Right lobe of liver (tissue), 6 donors: ENCODE measurements around the gene RNASEH2A. TPM values are rescaled to one million over a fixed set of nuclear protein-coding genes. Genes with fewer than 3 reads are reported as not detected.

Source experiments
- ATAC-seq, 4 donors: fragments of 200-7000 bp; cut with Tn5 transposase; one replicate each; pipeline ENCODE4 v1.9.1; 2020; ENCODE audit warnings: mild to moderate bottlenecking in 4 of 4, moderate library complexity in 4 of 4
- DNase-seq, 3 donors: peaks; one replicate each; pipeline ENCODE4 v3.0.0-alpha.2; 2020
- H3K27ac ChIP-seq, 3 donors: fragments of 200-600 bp; one replicate each; pipeline ENCODE4 v1.8.0; 2022
- H3K27me3 ChIP-seq, 2 donors: fragments of 200-600 bp; one replicate each; pipeline ENCODE4 v1.8.0; 2022
- H3K36me3 ChIP-seq, 4 donors: fragments of 200-600 bp; sonication (generic) in 1 of 4; one replicate each; pipeline versions ENCODE4 v1.5.1 to v1.8.0; 2017 to 2022; ENCODE audit warnings: control low read depth in 1 of 4
- H3K4me1 ChIP-seq, 4 donors: fragments of 200-600 bp; sonication (generic) in 1 of 4; one replicate each; pipeline versions ENCODE4 v1.5.1 to v1.8.0; 2017 to 2022; ENCODE audit warnings: control low read depth in 1 of 4
- H3K4me3 ChIP-seq, 3 donors: fragments of 200-600 bp; one replicate each; pipeline ENCODE4 v1.8.0; 2022
- H3K9me3 ChIP-seq, 4 donors: fragments of 200-600 bp; sonication (generic) in 1 of 4; one replicate each; pipeline versions ENCODE4 v1.5.1 to v1.8.0; 2017 to 2022; ENCODE audit warnings: control low read depth in 1 of 4
- POLR2A ChIP-seq: fragments of 450-650 bp; IDR thresholded peaks from one replicate; pipeline ENCODE4 v1.6.1; 2017; ENCODE audit warnings: antibody characterized with exemption, mild to moderate bottlenecking
- WGBS: methylation state at CpG from one replicate; pipeline ENCODE4 v1.1.6; 2018; ENCODE audit warnings: low coverage, low lambda C conversion rate; ENCODE audit not compliant: insufficient coverage; ENCODE audit errors: missing lambda C conversion rate; 5-methylcytosine and 5-hydroxymethylcytosine counted together
- intact Hi-C, 2 donors: fragments of 100-400 bp; cut with DNase I; formaldehyde crosslinking; loops; one replicate each; pipeline versions ENCODE4 v1.11.2 to v1.14.1; 2022
- total RNA-seq, 6 experiments: library from RNA; depleted of rRNA in 2 of 6; stranded (reverse); fragments of >200 nt in 2 of 6; fragmentation: NEBNext Ultra II Directional in 3 of 6; extraction: Animal tissue kit (Norgen Biotek cat#: 25700) in 3 of 6; gene quantifications; one replicate each; pipeline versions ENCODE4 v1.1.0 to v1.2.4, GENCODE V29; 2016 to 2023
- TF ChIP-seq, protein P1 (sequence below), 4 donors: fragments of 200-600 bp in 3 of 4; fragments of 450-650 bp in 1 of 4; IDR thresholded peaks; one replicate each; pipeline versions ENCODE4 v1.5.1 to v1.8.0; 2016 to 2022; ENCODE audit warnings: antibody characterized with exemption in 4 of 4, mild to moderate bottlenecking in 2 of 4
- donor health status: DM: no; HTN: yes; CAD: no.
- donor health status: DM: no; HTN: no; CAD: no.
- donor health status: DM: no; HTN: no; CAD: no.
- donor health status: DM: no; HTN: yes; CAD: no.
- donor health status: DM: no; HTN: yes; CAD: no.

RNASEH2A gene
- total RNA-seq, 6 experiments from 2014 or later, result 2.1 to 7.1 (median 3.7) TPM

DNA sequence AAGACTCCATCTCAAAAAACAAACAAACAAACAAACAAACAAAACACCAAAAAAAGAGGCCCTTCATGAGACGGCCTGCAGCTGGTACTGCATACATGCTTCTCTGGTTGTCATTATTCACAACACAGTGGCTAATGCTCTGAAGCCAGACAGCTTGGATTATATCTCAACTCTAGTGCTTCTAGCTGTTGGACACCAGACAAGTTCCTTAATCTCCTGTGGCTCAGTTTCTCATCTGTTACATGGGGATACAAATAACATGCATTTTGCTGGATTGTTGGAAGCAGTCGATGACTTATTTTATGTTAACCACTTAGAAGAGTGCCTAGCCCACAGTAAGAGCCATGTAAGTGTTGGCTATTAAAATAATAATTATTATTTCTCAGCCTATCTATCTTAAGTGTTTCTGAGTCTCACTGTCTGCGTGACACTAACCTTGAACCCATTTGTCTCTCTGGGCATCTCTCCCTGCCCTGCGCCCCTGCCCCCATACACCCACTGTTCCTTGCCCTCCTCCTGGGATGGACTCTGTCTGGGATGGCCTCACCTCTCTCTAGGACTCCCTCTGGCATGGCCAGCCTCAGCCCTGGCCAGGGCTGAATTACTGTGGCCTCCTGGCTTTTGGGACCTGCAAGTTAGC, 18.2 kb upstream of the RNASEH2A start:
- H3K4me1 ChIP-seq, result peaks cover 3 to 34% (median 17%) of the 10 kb centered on the region in 4 donors
- 38% methylated on average over 3 of the region's 4 CpGs for WGBS
- H3K4me3 ChIP-seq, result peak overlapping the region; percentile 48 to 90 (median 81)
- ATAC-seq (no peak), DNase-seq (peak in 1 of 3 donors; percentile 84)
- H3K36me3 ChIP-seq, result no peaks in the 10 kb centered on the region
- H3K27ac ChIP-seq, result peak overlapping the region; percentile 96 to 100 (median 99)
- intact Hi-C loops, result no loop called here
- H3K27me3 ChIP-seq, result no peaks in the 10 kb centered on the region
- TF ChIP-seq, protein P1, sequence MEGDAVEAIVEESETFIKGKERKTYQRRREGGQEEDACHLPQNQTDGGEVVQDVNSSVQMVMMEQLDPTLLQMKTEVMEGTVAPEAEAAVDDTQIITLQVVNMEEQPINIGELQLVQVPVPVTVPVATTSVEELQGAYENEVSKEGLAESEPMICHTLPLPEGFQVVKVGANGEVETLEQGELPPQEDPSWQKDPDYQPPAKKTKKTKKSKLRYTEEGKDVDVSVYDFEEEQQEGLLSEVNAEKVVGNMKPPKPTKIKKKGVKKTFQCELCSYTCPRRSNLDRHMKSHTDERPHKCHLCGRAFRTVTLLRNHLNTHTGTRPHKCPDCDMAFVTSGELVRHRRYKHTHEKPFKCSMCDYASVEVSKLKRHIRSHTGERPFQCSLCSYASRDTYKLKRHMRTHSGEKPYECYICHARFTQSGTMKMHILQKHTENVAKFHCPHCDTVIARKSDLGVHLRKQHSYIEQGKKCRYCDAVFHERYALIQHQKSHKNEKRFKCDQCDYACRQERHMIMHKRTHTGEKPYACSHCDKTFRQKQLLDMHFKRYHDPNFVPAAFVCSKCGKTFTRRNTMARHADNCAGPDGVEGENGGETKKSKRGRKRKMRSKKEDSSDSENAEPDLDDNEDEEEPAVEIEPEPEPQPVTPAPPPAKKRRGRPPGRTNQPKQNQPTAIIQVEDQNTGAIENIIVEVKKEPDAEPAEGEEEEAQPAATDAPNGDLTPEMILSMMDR (IDR thresholded peaks at IDR 0.05), result no peak
- no peak for TF ChIP-seq POLR2A
- H3K9me3 ChIP-seq, result no peaks in the 10 kb centered on the region

DNA sequence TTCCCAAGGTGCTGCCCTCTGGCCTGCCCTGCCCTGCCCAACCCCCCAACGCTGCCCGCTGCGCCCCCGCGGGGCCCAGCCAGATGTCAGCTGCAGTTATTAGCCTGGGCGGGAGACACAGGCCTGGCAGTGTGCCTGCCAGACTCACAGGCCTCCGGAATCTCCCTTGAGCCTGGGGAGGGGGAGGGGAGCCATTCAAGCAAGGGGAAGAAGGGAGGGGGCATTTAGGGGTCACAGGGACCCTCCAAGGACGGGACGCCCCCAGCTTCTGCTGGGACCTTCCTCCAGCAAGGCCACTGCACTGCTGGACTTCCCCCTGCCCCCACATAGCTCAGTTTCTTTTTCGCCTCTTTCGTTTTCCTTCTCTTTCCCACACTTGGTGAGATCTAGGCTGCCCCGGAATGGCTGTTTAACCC, 17.7 kb upstream of the RNASEH2A start:
- Histone ChIP-seq H3K4me1 (peaks cover 1 to 30% (median 13%) of the 10 kb centered on the region in 4 donors), H3K9me3 (no peaks in the 10 kb centered on the region), H3K27ac (peak overlapping the region; percentile 96 to 100 (median 99)), H3K27me3 (no peaks in the 10 kb centered on the region), H3K4me3 (peak overlapping the region; percentile 48 to 90 (median 81)), H3K36me3 (no peaks in the 10 kb centered on the region)
- ATAC-seq (peak in 2 of 4 donors; percentile 0 to 1), DNase-seq (peak in 2 of 3 donors; percentile 88 to 90)
- 1% methylated on average over 10 of the region's 12 CpGs for WGBS
- TF ChIP-seq POLR2A, result no peak
- TF ChIP-seq, protein P1 (IDR thresholded peaks at IDR 0.05), result no peak
- intact Hi-C loops, result no loop called here

DNA sequence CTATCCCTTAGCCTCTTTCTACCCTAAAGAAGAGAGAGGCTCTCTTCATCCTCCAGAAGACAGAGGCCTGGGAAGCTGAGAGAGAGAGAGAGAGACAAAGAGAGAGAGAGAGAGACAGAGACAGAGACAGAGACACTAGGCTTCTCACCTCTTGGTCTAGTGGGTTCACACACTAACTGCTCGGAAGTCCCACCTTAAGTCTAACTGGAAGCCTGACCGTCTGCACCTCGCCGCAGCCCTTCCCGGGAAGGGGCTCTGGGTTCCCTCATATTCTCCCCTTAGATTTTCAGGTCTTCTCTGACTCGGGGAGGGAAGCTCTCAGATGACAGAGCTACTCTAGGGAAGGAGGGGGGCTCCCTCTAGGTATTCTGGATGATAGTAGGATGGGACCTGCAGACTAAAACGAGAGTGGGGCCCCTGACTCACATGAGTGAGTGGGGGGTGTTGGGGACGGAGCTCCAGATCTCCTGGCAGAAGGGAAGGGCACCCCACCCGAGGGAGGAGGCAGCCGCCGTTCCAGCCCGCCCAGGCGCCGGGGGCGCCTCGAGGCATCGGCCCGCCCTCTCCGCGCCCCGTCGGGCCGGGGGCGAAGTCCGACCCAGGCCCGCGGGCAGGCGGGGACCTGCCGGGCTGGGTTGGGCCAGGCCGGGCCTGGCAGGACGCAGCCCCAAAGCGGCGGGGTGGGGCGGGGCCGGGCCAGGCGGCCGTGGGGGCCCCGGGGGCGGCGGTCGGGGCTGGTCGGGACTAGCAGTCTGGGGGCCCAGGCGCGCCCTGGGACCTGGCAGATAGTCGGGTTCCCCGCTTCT, 17.1 kb upstream of the RNASEH2A start:
- Histone ChIP-seq H3K4me1 (peaks cover 0 to 31% (median 15%) of the 10 kb centered on the region in 4 donors), H3K9me3 (no peaks in the 10 kb centered on the region), H3K36me3 (no peaks in the 10 kb centered on the region), H3K4me3 (peak overlapping the region; percentile 48 to 90 (median 81)), H3K27ac (peak overlapping the region; percentile 96 to 100 (median 99)), H3K27me3 (no peaks in the 10 kb centered on the region)
- ATAC-seq (peak; percentile 0 to 18 (median 6)), DNase-seq (no peak)
- 8% methylated on average over 7 of the region's 46 CpGs for WGBS
- intact Hi-C loops, result no loop called here
- TF ChIP-seq POLR2A, result peak; percentile 48
- TF ChIP-seq, protein P1 (IDR thresholded peaks at IDR 0.05), result no peak

DNA sequence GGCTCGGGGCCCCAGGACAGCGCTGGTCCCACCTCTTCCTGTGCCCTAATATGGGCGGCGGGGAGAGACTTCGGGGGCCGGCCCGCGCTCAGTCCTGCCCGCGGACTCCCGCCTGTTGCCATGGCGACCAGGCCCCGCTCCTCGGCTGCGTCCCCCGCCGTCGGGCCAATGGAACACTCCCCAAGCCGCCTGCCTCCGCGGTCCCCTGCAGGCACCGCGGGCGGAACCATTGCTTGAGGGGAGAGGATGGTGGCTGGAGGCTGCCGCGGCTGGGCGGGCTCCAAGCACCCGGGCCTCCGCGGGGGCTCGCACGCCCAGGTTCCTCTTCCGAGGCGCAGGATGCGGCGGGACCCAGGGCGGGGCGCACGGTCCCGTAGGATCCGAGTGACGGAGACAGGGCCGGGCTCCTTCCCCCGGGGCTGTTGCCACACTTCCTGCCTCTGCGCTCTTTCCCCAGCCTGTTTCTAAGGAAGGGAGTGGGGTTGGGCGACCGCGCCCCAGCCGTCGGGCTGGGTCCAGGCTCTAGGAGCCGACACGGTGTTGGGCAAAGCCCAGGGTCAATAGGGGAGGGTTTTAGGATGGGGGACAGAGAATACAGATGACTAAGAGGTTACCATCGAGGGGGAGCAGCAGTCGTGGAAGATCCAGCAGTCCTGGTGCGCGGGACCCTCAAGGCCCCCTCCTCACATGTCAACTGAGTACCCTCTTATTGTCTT, 16.3 kb upstream of the RNASEH2A start:
- H3K36me3 ChIP-seq, result no peaks in the 10 kb centered on the region
- WGBS, result 2% methylated on average over 16 of the region's 56 CpGs
- intact Hi-C loops, result no loop called here
- peak; percentile 95 for TF ChIP-seq POLR2A
- TF ChIP-seq, protein P1 (IDR thresholded peaks at IDR 0.05), result no peak
- DNase-seq, result peak; percentile 98 to 99 (median 99)
- no peaks in the 10 kb centered on the region for H3K9me3 ChIP-seq
- peak overlapping the region; percentile 48 to 90 (median 81) for H3K4me3 ChIP-seq
- peak overlapping the region; percentile 96 to 100 (median 99) for H3K27ac ChIP-seq
- H3K27me3 ChIP-seq, result no peaks in the 10 kb centered on the region
- peak; percentile 37 to 65 (median 47) for ATAC-seq
- peaks cover 0 to 34% (median 17%) of the 10 kb centered on the region in 4 donors for H3K4me1 ChIP-seq
